Stimulated activated CD4-positive, alpha-beta T cell treated with anti-CD3 and anti-CD28 coated beads, Interleukin-15, amount 100 ng/mL, for 24 hours (primary cell): ENCODE results near the gene SIAE.
A peak's percentile ranks its signal among the peaks of the same experiment; 100 is the strongest.

Source experiments
- DNase-seq: peaks from one replicate; pipeline ENCODE4 v3.0.0-alpha.2; 2020

SIAE gene

GRCh38 chr11:124662106-124662505 lies 11.4 kb downstream of the SIAE start:
- no peak for DNase-seq

GRCh38 chr11:124661553-124661952 lies 12.0 kb downstream of the SIAE start:
- no peak for DNase-seq

DNA sequence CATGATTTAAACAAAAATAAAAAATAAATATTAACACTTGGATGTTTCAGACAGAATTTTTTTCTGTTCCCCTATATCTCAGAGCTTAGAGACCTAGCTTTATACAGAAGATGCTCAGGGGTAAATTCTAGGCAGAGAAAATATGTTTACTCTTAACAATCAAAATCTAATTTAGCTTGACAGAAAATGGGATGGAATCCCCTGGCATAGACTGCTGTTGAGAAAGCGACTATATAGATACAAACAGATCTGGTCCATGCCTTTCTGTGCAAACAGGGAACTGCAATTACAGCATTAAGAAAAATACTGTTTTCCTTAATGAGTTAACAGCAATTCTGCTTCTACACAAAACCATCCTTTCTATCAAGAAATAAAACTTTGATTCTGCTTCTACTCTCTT lies 14.6 kb downstream of the SIAE start:
- no peak for DNase-seq

GRCh38 chr11:124658501-124658900 lies 15.0 kb downstream of the SIAE start:
- DNase-seq = no peak

GRCh38 chr11:124657904-124658303 lies 15.6 kb downstream of the SIAE start:
- DNase-seq = no peak

GRCh38 chr11:124656774-124657630 lies 16.5 kb downstream of the SIAE start:
- no peak for DNase-seq

- DNase-seq = no peak
Measured at GRCh38 chr11:124648610-124649009, 24.9 kb downstream of the SIAE start.

GRCh38 chr11:124646148-124646547 lies 27.4 kb downstream of the SIAE start:
- no peak for DNase-seq

GRCh38 chr11:124644426-124645280 lies 28.9 kb downstream of the SIAE start:
- peak; percentile 31 for DNase-seq

GRCh38 chr11:124643605-124644425 lies 29.7 kb downstream of the SIAE start:
- DNase-seq = no peak

- no peak for DNase-seq
Measured at GRCh38 chr11:124643042-124643604, 30.4 kb downstream of the SIAE start.

DNA sequence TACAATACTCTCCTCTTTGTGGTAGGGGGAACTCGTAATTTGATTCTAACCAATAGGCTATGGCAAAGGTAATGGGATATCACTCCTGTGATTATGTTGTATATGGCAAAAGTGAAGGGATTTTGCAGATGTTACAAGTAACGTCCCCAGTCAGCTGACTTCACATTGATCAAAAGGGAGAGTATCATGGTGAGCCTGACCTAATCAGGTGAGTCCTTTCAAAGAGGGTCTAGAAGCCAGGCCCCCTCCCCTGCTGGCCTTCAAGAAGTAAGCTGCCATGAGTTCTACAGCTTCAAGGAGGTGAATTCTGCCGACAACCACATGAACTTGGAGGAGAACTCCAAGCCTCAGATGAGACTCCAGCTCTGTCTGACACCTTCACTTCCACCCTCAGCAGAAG lies 30.9 kb downstream of the SIAE start:
- no peak for DNase-seq

DNA sequence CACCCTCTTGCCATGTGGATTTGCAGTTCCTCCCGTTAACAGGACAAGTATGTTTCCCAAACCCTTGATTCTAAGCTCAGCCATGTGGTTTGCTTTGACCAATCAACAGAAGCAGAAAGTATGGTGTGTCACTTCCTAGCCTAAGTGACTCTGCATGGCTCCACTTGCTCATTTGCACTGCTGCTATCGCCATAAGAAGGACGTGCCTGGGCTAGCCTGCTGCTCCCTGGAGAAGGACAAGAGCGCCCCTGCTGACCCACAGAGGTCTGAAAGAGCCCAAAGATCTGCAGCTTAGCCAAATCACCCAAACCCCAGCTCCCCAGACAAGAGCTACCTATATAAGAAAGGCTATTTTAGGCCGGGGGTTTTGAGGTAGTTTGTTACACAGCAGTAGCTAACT lies 32.9 kb downstream of the SIAE start:
- no peak for DNase-seq

- no peak for DNase-seq
Measured at GRCh38 chr11:124639186-124639585, 34.4 kb downstream of the SIAE start.

GRCh38 chr11:124638500-124638899 lies 35.0 kb downstream of the SIAE start:
- DNase-seq = no peak

GRCh38 chr11:124635932-124636331 lies 37.6 kb downstream of the SIAE start:
- DNase-seq = no peak

DNA sequence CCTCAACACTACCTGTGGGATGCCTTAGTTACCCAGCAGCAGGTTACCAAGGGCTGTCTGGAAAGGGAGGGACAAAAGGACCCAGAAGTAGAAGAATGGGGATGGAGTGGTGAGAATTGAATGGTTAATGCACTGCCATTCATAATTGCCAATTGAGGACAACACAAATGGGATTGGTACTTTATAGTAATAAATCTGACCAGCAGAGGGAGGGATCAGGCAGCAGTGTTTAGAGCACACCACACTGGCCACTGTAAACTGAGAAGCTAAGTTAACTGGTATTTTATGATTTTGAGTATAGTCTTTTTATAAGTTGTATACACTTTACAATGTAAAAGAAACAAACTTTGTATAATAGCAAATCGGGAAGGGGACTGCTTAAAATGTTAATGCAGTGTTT lies 40.2 kb downstream of the SIAE start:
- DNase-seq = no peak

- DNase-seq = no peak
Measured at GRCh38 chr11:124629961-124630360, 43.6 kb downstream of the SIAE start.

DNA sequence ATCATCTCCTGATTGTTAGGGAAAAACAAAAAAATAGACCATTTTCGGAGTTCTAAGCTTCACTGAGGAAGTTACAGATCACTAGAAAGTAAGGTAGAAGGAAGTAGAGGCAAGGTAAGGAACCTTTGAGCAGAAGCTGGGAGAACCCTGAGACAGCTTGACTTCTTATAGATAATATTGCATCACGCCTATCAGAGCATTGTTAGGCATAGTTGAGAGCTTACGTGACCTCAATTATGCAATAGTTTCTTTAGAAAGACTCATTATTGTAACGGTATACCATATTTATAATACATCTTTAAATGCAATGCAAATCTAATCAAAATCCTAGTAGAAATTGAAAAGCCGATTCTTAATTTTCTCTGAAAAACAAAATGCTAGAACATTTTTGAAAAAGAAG lies 46.0 kb downstream of the SIAE start:
- DNase-seq = no peak

- DNase-seq = no peak
Measured at GRCh38 chr11:124625504-124626168, 47.9 kb downstream of the SIAE start.

GRCh38 chr11:124623861-124624525 lies 49.5 kb downstream of the SIAE start:
- DNase-seq = no peak
